Neural progenitor cell (in vitro differentiated cells): ENCODE measurements around the gene ZNG1A. TPM values are rescaled to one million over a fixed set of nuclear protein-coding genes. Genes with fewer than 3 reads are reported as not detected.
"Not testable (repeated sequence)": the region's sequence is repeated elsewhere in the genome, so short reads cannot be mapped to it uniquely, and the experiment has no call there.

Experiments
- DNase-seq: peaks from one replicate; pipeline ENCODE4 v3.0.0-alpha.2; 2016; ENCODE audit warnings: low spot score
- H2AFZ ChIP-seq: fragments of 200-600 bp; sonication (generic); replicated peaks from 2 replicates; pipeline ENCODE4 v1.6.1; 2016; ENCODE audit warnings: antibody characterized with exemption
- H3F3A ChIP-seq: fragments of 200-600 bp; sonication (generic); 2 replicates; pipeline ENCODE4 v1.6.1; 2016; ENCODE audit warnings: antibody characterized with exemption, low read depth
- H3K27ac ChIP-seq: fragments of 200-600 bp; sonication (generic); 2 replicates; pipeline ENCODE4 v1.5.1; 2016; ENCODE audit warnings: mild to moderate bottlenecking
- H3K27me3 ChIP-seq: fragments of 200-600 bp; sonication (generic); 2 replicates; pipeline ENCODE4 v1.6.1; 2016; ENCODE audit warnings: mild to moderate bottlenecking, moderate library complexity
- H3K36me3 ChIP-seq: fragments of 200-600 bp; sonication (generic); 2 replicates; pipeline ENCODE4 v1.5.1; 2016
- H3K4me1 ChIP-seq: fragments of 200-600 bp; sonication (generic); 2 replicates; pipeline ENCODE4 v1.6.1; 2016; ENCODE audit warnings: mixed run types
- H3K4me2 ChIP-seq: fragments of 200-600 bp; sonication (generic); 2 replicates; pipeline ENCODE4 v1.6.1; 2016
- H3K4me3 ChIP-seq: fragments of 200-600 bp; sonication (generic); 2 replicates; pipeline ENCODE4 v1.5.1; 2016
- H3K79me2 ChIP-seq: fragments of 200-600 bp; sonication (generic); 2 replicates; pipeline ENCODE4 v1.6.1; 2016; ENCODE audit warnings: low read depth
- H3K9ac ChIP-seq: fragments of 200-600 bp; sonication (generic); 2 replicates; pipeline ENCODE4 v1.6.1; 2016
- H3K9me3 ChIP-seq: fragments of 200-600 bp; sonication (generic); 2 replicates; pipeline ENCODE4 v1.5.1; 2016; ENCODE audit warnings: low read depth
- H4K20me1 ChIP-seq: fragments of 200-600 bp; sonication (generic); 2 replicates; pipeline ENCODE4 v1.6.1; 2016; ENCODE audit warnings: low read depth
- H3K27ac Mint-ChIP-seq: 3 replicates; pipeline ENCODE4 v1.8.0; 2021; ENCODE audit warnings: mixed read lengths
- H3K27me3 Mint-ChIP-seq: 2 replicates; pipeline ENCODE4 v1.8.0; 2022; ENCODE audit warnings: low read depth, mild to moderate bottlenecking, inconsistent platforms, moderate library complexity, mixed read lengths; ENCODE audit not compliant: insufficient read depth
- H3K36me3 Mint-ChIP-seq: 3 replicates; pipeline ENCODE4 v1.8.0; 2021; ENCODE audit warnings: mixed read lengths
- H3K4me1 Mint-ChIP-seq: 3 replicates; pipeline ENCODE4 v1.8.0; 2021; ENCODE audit warnings: mixed read lengths
- H3K4me3 Mint-ChIP-seq: 3 replicates; pipeline ENCODE4 v1.8.0; 2021; ENCODE audit warnings: mild to moderate bottlenecking, moderate library complexity, mixed read lengths
- H3K9me3 Mint-ChIP-seq: 3 replicates; pipeline ENCODE4 v1.8.0; 2020; ENCODE audit warnings: mixed read lengths
- total RNA-seq: library from RNA; depleted of rRNA; stranded (reverse); fragments of >200 nt; gene quantifications from 2 replicates; pipeline ENCODE4 v1.2.3, GENCODE V29; 2015; ENCODE audit warnings: low replicate concordance

ZNG1A gene
- total RNA-seq, 1 donor from 2014 or later = 45.8 TPM

- H3K4me2 ChIP-seq, DNase-seq, H3K27me3 Mint-ChIP-seq, H3K9me3 Mint-ChIP-seq, H3K4me3 Mint-ChIP-seq, H3K9ac ChIP-seq, H3K4me3 ChIP-seq, H3K4me1 ChIP-seq, H3K27ac ChIP-seq, H3K4me1 Mint-ChIP-seq, H2AFZ ChIP-seq, H3K36me3 ChIP-seq, H3F3A ChIP-seq, H3K9me3 ChIP-seq, H3K27ac Mint-ChIP-seq, H4K20me1 ChIP-seq, H3K79me2 ChIP-seq, H3K36me3 Mint-ChIP-seq: not testable (repeated sequence)
- peaks cover 11% of the 10 kb centered on the region for H3K27me3 ChIP-seq
Measured at GRCh38 chr9:93909-94308, 84.9 kb downstream of the ZNG1A start.

GRCh38 chr9:90851-91250, 88.0 kb downstream of the ZNG1A start:
- not testable (repeated sequence) for H3K27ac ChIP-seq, H4K20me1 ChIP-seq, H3K9me3 ChIP-seq, H3F3A ChIP-seq, H3K27ac Mint-ChIP-seq, H3K4me2 ChIP-seq, H3K36me3 ChIP-seq, DNase-seq, H3K36me3 Mint-ChIP-seq, H3K9me3 Mint-ChIP-seq, H3K4me3 ChIP-seq, H3K79me2 ChIP-seq, H3K4me1 Mint-ChIP-seq, H3K27me3 Mint-ChIP-seq, H3K9ac ChIP-seq, H3K4me3 Mint-ChIP-seq, H2AFZ ChIP-seq, H3K4me1 ChIP-seq
- peaks cover 31% of the 10 kb centered on the region for H3K27me3 ChIP-seq

GRCh38 chr9:88396-89037, 90.3 kb downstream of the ZNG1A start:
- H3K4me3 ChIP-seq, H3K4me1 ChIP-seq, H3K36me3 ChIP-seq, H3K9me3 Mint-ChIP-seq, H3K9ac ChIP-seq, H3K4me1 Mint-ChIP-seq, H4K20me1 ChIP-seq, H3K4me2 ChIP-seq, H3K27me3 Mint-ChIP-seq, H3K36me3 Mint-ChIP-seq, H3K9me3 ChIP-seq, H3K79me2 ChIP-seq, H3K27ac Mint-ChIP-seq, DNase-seq, H3K27ac ChIP-seq, H2AFZ ChIP-seq, H3K4me3 Mint-ChIP-seq, H3F3A ChIP-seq: not testable (repeated sequence)
- peaks cover 32% of the 10 kb centered on the region for H3K27me3 ChIP-seq

- DNase-seq, H3K79me2 ChIP-seq, H3K4me1 Mint-ChIP-seq, H3K27me3 Mint-ChIP-seq, H3K36me3 Mint-ChIP-seq, H3K9me3 Mint-ChIP-seq, H2AFZ ChIP-seq, H3K4me3 ChIP-seq, H3K4me3 Mint-ChIP-seq, H3K4me1 ChIP-seq, H3K9ac ChIP-seq, H3K4me2 ChIP-seq, H3K9me3 ChIP-seq, H3K36me3 ChIP-seq, H3K27ac Mint-ChIP-seq, H3K27ac ChIP-seq, H3F3A ChIP-seq, H4K20me1 ChIP-seq: not testable (repeated sequence)
- peaks cover 32% of the 10 kb centered on the region for H3K27me3 ChIP-seq
Measured at GRCh38 chr9:87860-88259, 91.0 kb downstream of the ZNG1A start.

- DNase-seq, H3K27me3 Mint-ChIP-seq, H3K27ac ChIP-seq, H2AFZ ChIP-seq, H3K4me3 Mint-ChIP-seq, H3K4me1 Mint-ChIP-seq, H4K20me1 ChIP-seq, H3K27ac Mint-ChIP-seq, H3K79me2 ChIP-seq, H3K4me3 ChIP-seq, H3K4me1 ChIP-seq, H3K36me3 ChIP-seq, H3K9me3 ChIP-seq, H3K36me3 Mint-ChIP-seq, H3K9me3 Mint-ChIP-seq, H3F3A ChIP-seq, H3K4me2 ChIP-seq, H3K9ac ChIP-seq: not testable (repeated sequence)
- H3K27me3 ChIP-seq = peaks cover 32% of the 10 kb centered on the region
Measured at GRCh38 chr9:87105-87504, 91.8 kb downstream of the ZNG1A start.

GRCh38 chr9:86697-87096, 92.2 kb downstream of the ZNG1A start:
- H3K79me2 ChIP-seq, H4K20me1 ChIP-seq, H3K27ac Mint-ChIP-seq, H3K27ac ChIP-seq, H3K4me1 Mint-ChIP-seq, H3K9me3 Mint-ChIP-seq, H3K4me1 ChIP-seq, DNase-seq, H3K36me3 ChIP-seq, H3K27me3 Mint-ChIP-seq, H3F3A ChIP-seq, H3K4me3 ChIP-seq, H2AFZ ChIP-seq, H3K9ac ChIP-seq, H3K36me3 Mint-ChIP-seq, H3K4me3 Mint-ChIP-seq, H3K4me2 ChIP-seq, H3K9me3 ChIP-seq: not testable (repeated sequence)
- H3K27me3 ChIP-seq = peaks cover 36% of the 10 kb centered on the region

GRCh38 chr9:82932-83689, 95.7 kb downstream of the ZNG1A start:
- DNase-seq, H2AFZ ChIP-seq, H4K20me1 ChIP-seq, H3K79me2 ChIP-seq, H3K4me1 Mint-ChIP-seq, H3K4me3 Mint-ChIP-seq, H3K27ac ChIP-seq, H3K27me3 Mint-ChIP-seq, H3K27ac Mint-ChIP-seq, H3K4me1 ChIP-seq, H3K9me3 Mint-ChIP-seq, H3K36me3 ChIP-seq, H3K9me3 ChIP-seq, H3K36me3 Mint-ChIP-seq, H3K9ac ChIP-seq, H3F3A ChIP-seq, H3K4me2 ChIP-seq, H3K4me3 ChIP-seq: not testable (repeated sequence)
- H3K27me3 ChIP-seq = peaks cover 49% of the 10 kb centered on the region

GRCh38 chr9:78333-78732, 100.5 kb downstream of the ZNG1A start:
- not testable (repeated sequence) for H3K36me3 Mint-ChIP-seq, H3K9me3 Mint-ChIP-seq, H3K36me3 ChIP-seq, H3K4me3 ChIP-seq, H3F3A ChIP-seq, H3K4me2 ChIP-seq, H3K9me3 ChIP-seq, H3K27ac Mint-ChIP-seq, DNase-seq, H3K9ac ChIP-seq, H3K79me2 ChIP-seq, H3K27me3 Mint-ChIP-seq, H2AFZ ChIP-seq, H3K27ac ChIP-seq, H4K20me1 ChIP-seq, H3K4me1 Mint-ChIP-seq, H3K4me3 Mint-ChIP-seq, H3K4me1 ChIP-seq
- H3K27me3 ChIP-seq = peaks cover 67% of the 10 kb centered on the region
